ENCODE data around the gene MAPKAPK3. TPM values are rescaled to one million over a fixed set of nuclear protein-coding genes. Genes with fewer than 3 reads are reported as not detected.

MAPKAPK3 gene
- total RNA-seq, 1 donor from 2014 or later, result 207 TPM

GRCh38 chr3:50594253-50594785 is 22.6 kb upstream of the MAPKAPK3 start:
- no peaks in the 10 kb centered on the region for H3K9me3 Mint-ChIP-seq
- intact Hi-C loops (cut with micrococcal nuclease), result no loop called here
- H3K36me3 Mint-ChIP-seq (ENCODE audit: low read depth), result peaks cover 33% of the 10 kb centered on the region
- H3K4me3 Mint-ChIP-seq, result peak overlapping the region; percentile 57
- peak overlapping the region; percentile 95 for H3K27ac Mint-ChIP-seq
- no peaks in the 10 kb centered on the region for H3K27me3 Mint-ChIP-seq
- no peak for DNase-seq
- H3K4me1 Mint-ChIP-seq, result peaks cover 68% of the 10 kb centered on the region

- Mint-ChIP-seq H3K27me3 (no peaks in the 10 kb centered on the region), H3K27ac (peak overlapping the region; percentile 98), H3K36me3 (ENCODE audit: low read depth) (peaks cover 58% of the 10 kb centered on the region), H3K4me1 (peaks cover 75% of the 10 kb centered on the region), H3K4me3 (peak overlapping the region; percentile 93), H3K9me3 (no peaks in the 10 kb centered on the region)
- intact Hi-C loops (cut with micrococcal nuclease), result no loop called here
- DNase-seq, result no peak
Measured at GRCh38 chr3:50599115-50599715, 17.7 kb upstream of the MAPKAPK3 start.

DNA sequence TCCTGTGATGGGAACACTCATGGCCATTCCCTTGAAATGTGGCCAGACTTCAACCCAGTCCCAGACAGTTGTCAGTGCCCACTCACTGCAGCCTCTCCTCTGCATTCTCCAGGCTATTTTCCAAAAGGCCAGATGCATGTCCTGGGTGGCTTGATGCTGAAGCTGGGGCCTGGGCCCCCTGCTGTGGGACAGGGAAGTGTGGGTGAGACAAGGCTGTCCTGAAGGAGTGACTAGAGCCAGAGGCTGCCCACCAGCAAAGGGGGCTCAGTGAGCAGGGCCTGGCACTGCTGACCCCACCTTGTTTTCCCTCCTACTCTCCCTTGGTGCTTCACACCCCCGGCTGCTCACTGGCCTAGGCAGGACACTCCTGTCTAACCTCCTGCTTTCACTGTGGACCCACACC is 17.2 kb upstream of the MAPKAPK3 start:
- DNase-seq, result no peak
- Mint-ChIP-seq H3K4me1 (peaks cover 73% of the 10 kb centered on the region), H3K27ac (peak overlapping the region; percentile 98), H3K9me3 (no peaks in the 10 kb centered on the region), H3K36me3 (ENCODE audit: low read depth) (peaks cover 60% of the 10 kb centered on the region), H3K4me3 (peak overlapping the region; percentile 93), H3K27me3 (no peaks in the 10 kb centered on the region)
- intact Hi-C loops (cut with micrococcal nuclease), result loop anchor here (10.0 kb wide), 1 partner anchor 1655 kb away; no protein-coding TSS in a partner anchor

DNA sequence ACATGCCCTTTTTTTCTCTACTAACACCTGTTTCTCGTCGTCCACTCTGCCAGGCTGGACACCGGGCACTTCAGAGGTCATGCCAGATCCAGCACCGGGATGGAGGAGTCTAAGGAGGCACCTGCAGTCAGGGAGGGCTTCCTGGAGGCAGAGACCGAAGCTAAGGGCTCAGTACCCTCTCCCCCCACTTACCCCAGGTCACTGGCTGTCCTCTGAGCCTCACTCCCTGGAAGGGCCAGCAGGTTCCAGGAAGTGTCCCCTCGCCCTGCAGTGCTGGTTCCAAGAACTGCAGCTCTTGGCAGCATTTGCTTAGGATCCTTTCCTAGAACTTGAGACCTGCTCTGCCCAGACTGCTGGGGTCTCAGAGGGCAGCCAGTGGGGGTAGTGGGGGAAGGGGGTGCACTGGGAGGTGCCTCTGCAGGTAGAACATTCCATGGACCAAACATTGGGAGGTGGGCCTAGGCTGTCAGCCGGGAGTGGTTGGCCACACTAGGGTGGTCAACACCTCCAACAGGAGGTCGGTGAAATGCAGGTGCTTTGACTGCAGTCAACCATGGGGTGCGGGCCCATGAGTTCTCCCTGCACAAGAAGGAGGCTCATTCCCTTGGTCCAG is 16.7 kb upstream of the MAPKAPK3 start:
- intact Hi-C loops (cut with micrococcal nuclease), result loop anchor here (10.0 kb wide), 1 partner anchor 1655 kb away; no protein-coding TSS in a partner anchor
- H3K36me3 Mint-ChIP-seq (ENCODE audit: low read depth), result peaks cover 62% of the 10 kb centered on the region

GRCh38 chr3:50600841-50601591 is 15.9 kb upstream of the MAPKAPK3 start:
- DNase-seq, result peak; percentile 95
- Mint-ChIP-seq H3K27ac (peak overlapping the region; percentile 98), H3K4me1 (peaks cover 74% of the 10 kb centered on the region), H3K36me3 (ENCODE audit: low read depth) (peaks cover 68% of the 10 kb centered on the region), H3K27me3 (no peaks in the 10 kb centered on the region), H3K9me3 (no peaks in the 10 kb centered on the region), H3K4me3 (peak overlapping the region; percentile 93)
- intact Hi-C loops (cut with micrococcal nuclease), result loop anchor here (1.0 to 10.0 kb wide), 4 partner anchors 10 to 1654 kb away; partner anchors contain the start of gene CISH

More for the DNA sequence above, 16.7 kb upstream of the MAPKAPK3 start:
- peak overlapping the region; percentile 93 for H3K4me3 Mint-ChIP-seq
- no peaks in the 10 kb centered on the region for H3K27me3 Mint-ChIP-seq
- peak; percentile 74 for DNase-seq
- H3K4me1 Mint-ChIP-seq, result peaks cover 73% of the 10 kb centered on the region
- peak overlapping the region; percentile 98 for H3K27ac Mint-ChIP-seq
- no peaks in the 10 kb centered on the region for H3K9me3 Mint-ChIP-seq

DNA sequence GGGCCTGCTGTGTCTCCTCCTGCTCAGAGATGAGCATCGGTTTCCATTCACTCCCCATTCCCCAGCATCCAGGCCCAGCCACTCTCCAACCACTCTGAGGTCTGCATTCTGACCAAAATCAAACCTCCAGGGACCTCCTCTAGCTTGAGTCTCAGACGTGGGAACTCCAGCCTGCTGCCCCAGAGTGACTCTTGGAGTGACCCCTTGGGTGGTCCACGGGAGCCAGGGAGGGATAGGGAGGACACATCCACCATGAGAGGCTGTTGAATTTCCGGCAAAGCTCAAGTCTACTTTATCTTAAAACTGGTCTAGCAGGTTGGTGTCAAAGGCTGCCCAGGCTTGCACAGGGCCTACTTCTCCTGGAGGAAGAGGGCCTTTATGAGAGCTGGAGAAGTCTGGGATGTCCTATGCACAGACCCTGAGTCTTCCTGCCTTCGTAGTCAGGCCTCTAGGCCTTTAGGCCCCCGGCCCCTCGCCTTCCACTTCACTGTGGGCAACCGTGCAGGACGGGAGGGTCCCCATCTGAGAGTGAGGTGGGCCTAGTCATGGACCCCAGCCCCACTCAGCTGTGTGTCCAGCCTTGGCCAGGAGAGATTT is 14.3 kb upstream of the MAPKAPK3 start:
- peaks cover 83% of the 10 kb centered on the region for H3K36me3 Mint-ChIP-seq (ENCODE audit: low read depth)
- no peaks in the 10 kb centered on the region for H3K27me3 Mint-ChIP-seq
- H3K27ac Mint-ChIP-seq, result peak overlapping the region; percentile 98
- H3K9me3 Mint-ChIP-seq, result no peaks in the 10 kb centered on the region
- no peak for DNase-seq
- H3K4me3 Mint-ChIP-seq, result peak overlapping the region; percentile 93
- intact Hi-C loops (cut with micrococcal nuclease), result loop anchor here (10.0 kb wide), 1 partner anchor 1652 kb away; no protein-coding TSS in a partner anchor
- peaks cover 75% of the 10 kb centered on the region for H3K4me1 Mint-ChIP-seq

DNA sequence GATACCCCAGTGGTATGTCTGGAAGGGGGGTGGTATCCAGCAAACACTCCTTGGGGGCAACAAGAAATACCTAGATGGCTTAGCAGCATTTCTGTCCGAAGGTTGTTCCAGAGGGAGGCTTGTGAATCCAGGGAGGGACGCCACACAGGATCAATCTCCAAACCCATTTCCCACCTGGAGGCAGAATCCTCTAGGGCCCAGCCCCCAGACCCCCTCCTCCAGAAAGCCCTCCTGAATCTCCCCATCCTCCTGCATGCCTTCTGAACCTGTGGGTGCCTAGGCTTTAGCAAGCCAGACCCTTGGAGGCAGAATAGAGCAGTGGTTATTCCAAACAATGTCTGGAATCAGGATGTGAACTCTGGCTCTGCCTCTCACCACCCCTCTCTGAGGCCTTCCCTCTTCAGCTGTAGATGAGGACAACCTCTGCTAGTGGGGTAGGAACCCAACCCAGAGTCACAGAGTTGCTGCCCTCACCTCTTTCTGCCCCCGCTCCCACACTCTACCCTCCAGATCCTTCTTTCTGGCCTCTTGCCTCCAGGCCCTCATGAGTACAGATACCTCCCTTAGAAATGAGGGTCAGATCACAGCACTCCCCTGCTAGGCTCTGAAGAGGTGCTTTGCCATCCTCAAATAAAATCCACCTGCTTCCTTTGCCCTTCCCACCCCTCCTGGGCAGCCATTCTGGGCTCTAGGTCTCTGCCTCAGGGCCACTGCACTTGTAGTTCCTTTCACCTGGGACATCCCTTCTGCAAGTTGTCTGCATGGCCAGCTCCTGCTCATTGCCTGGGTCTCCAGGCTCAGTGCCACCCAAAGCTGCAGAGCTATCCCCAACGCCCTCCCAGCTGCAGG is 13.5 kb upstream of the MAPKAPK3 start:
- intact Hi-C loops (cut with micrococcal nuclease), result loop anchor here (10.0 kb wide), 1 partner anchor 1651 kb away; no protein-coding TSS in a partner anchor
- peaks cover 84% of the 10 kb centered on the region for H3K36me3 Mint-ChIP-seq (ENCODE audit: low read depth)
- no peaks in the 10 kb centered on the region for H3K9me3 Mint-ChIP-seq
- H3K4me3 Mint-ChIP-seq, result peak overlapping the region; percentile 93
- DNase-seq, result no peak
- H3K27me3 Mint-ChIP-seq, result no peaks in the 10 kb centered on the region
- peaks cover 71% of the 10 kb centered on the region for H3K4me1 Mint-ChIP-seq
- H3K27ac Mint-ChIP-seq, result peak overlapping the region; percentile 98

DNA sequence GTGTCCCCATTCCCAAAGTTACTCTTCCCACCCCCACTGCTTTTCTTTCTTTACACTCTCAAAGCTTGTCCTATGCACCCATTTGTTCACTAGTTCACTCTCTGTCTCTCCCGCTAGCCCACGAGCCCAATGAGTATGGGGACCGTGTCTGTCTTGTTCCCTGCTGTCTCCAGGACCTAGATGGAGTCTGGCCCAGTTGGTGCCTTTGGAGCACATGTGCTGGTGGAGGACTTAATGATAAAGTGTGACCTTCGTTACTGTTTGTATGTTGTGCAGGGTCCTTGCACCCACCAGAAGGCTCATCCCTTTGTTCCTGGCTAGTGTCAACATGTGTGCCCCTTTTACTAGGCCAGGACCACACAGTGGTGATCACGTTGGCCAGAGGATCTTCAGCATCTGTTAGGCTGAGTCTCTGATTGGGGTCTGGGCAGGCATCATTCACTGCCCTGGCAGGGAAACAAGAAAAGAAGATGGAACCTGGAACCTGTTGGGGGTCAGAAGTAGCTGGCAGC is 12.8 kb upstream of the MAPKAPK3 start:
- Mint-ChIP-seq H3K9me3 (no peaks in the 10 kb centered on the region), H3K4me1 (peaks cover 67% of the 10 kb centered on the region)
- intact Hi-C loops (cut with micrococcal nuclease), result loop anchor here (10.0 kb wide), 1 partner anchor 1651 kb away; no protein-coding TSS in a partner anchor

GRCh38 chr3:50604628-50605588 is 12.0 kb upstream of the MAPKAPK3 start:
- H3K36me3 Mint-ChIP-seq (ENCODE audit: low read depth), result peaks cover 86% of the 10 kb centered on the region
- peak overlapping the region; percentile 98 for H3K27ac Mint-ChIP-seq
- intact Hi-C loops (cut with micrococcal nuclease), result loop anchor here (10.0 kb wide), 1 partner anchor 1650 kb away; no protein-coding TSS in a partner anchor
- no peaks in the 10 kb centered on the region for H3K9me3 Mint-ChIP-seq
- peak; percentile 68 for DNase-seq
- H3K27me3 Mint-ChIP-seq, result no peaks in the 10 kb centered on the region
- H3K4me1 Mint-ChIP-seq, result peaks cover 60% of the 10 kb centered on the region
- H3K4me3 Mint-ChIP-seq, result peak overlapping the region; percentile 93

More for the DNA sequence above, 12.8 kb upstream of the MAPKAPK3 start:
- peak overlapping the region; percentile 93 for H3K4me3 Mint-ChIP-seq
- peak overlapping the region; percentile 98 for H3K27ac Mint-ChIP-seq
- DNase-seq, result no peak
- no peaks in the 10 kb centered on the region for H3K27me3 Mint-ChIP-seq
- H3K36me3 Mint-ChIP-seq (ENCODE audit: low read depth), result peaks cover 84% of the 10 kb centered on the region

- Mint-ChIP-seq H3K9me3 (no peaks in the 10 kb centered on the region), H3K4me1 (peaks cover 50% of the 10 kb centered on the region), H3K27ac (peak overlapping the region; percentile 98), H3K36me3 (ENCODE audit: low read depth) (peaks cover 90% of the 10 kb centered on the region), H3K27me3 (no peaks in the 10 kb centered on the region), H3K4me3 (peak overlapping the region; percentile 93)
- peak; percentile 70 for DNase-seq
- intact Hi-C loops (cut with micrococcal nuclease), result loop anchor here (10.0 kb wide), 1 partner anchor 1649 kb away; no protein-coding TSS in a partner anchor
Measured at GRCh38 chr3:50605901-50606326, 11.0 kb upstream of the MAPKAPK3 start.

DNA sequence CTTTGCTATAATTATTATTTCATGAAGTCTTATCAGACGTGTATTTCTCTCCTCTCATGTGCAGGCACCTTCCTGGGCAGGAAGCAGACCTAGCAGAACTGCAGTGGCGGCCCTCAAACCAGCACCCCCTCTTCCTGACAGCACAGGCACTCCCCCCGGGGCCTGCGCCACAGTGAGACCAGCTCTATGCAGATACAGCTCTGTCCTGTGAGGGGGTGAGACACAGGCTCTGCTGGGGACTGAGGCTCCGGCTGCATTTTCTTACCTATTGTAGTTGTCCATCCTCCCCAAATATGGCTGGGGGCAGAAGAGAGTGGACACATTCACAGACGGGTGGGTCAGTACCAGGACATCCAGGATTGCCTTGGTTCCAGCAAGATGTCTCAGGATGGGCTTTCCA is 10.4 kb upstream of the MAPKAPK3 start:
- DNase-seq, result peak; percentile 79
- Mint-ChIP-seq H3K27me3 (no peaks in the 10 kb centered on the region), H3K27ac (peak overlapping the region; percentile 98), H3K36me3 (ENCODE audit: low read depth) (peaks cover 93% of the 10 kb centered on the region), H3K4me1 (peaks cover 44% of the 10 kb centered on the region), H3K4me3 (peak overlapping the region; percentile 93), H3K9me3 (no peaks in the 10 kb centered on the region)
- intact Hi-C loops (cut with micrococcal nuclease), result loop anchor here (10.0 kb wide), 1 partner anchor 1648 kb away; no protein-coding TSS in a partner anchor
